PC-9 (cell line): ENCODE results near the gene TBX15.

Experiments
- CTCF ChIP-seq: fragments of 200-600 bp; sonication (generic); conservative IDR thresholded peaks from 2 replicates; pipeline ENCODE4 v1.6.1; 2017; ENCODE audit warnings: mixed run types, antibody characterized with exemption, mild to moderate bottlenecking, moderate library complexity
- EZH2 ChIP-seq: fragments of 200-600 bp; sonication (generic); IDR thresholded peaks from 2 replicates; pipeline ENCODE4 v1.8.0; 2017; ENCODE audit warnings: antibody characterized with exemption, low read depth

GRCh38 chr1:118981436-118981835, 6.7 kb downstream of the TBX15 start:
- TF ChIP-seq CTCF, result no peak
- TF ChIP-seq EZH2, result no peak
